Measurements from ENCODE around the gene DCBLD2. TPM values are rescaled to one million over a fixed set of nuclear protein-coding genes. Genes with fewer than 3 reads are reported as not detected.

DCBLD2 gene
- total RNA-seq, 1 experiment from 2014 or later: 33.6 TPM

DNA sequence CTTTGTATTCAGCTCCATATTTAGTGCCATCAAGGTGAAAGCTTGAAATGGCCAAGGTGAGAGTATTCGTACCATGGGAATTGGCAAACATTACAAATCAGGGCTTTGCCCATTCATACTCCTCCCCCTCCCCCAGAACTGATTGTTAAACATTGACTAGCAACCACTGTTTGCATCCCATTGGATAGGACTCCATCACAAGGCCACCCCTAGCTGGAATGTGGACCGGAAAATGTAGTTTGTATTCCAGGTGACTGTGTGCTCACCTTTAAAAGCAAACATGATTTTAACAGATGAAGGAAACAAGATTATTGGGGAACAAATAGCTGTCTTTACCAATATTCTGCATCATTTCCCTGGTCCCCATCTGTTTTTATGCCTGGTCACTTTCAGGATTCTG, 124.2 kb downstream of the DCBLD2 start:
- POLR2A ChIA-PET (ENCODE audit: low non-redundant PET): no interaction called here
- no peak overlapping the region for H3K27ac ChIP-seq (ENCODE audit: low read depth, low read length, poor library complexity, severe bottlenecking)
- H3K27me3 ChIP-seq (replicated peaks; ENCODE audit: insufficient read depth, low read depth, low read length, poor library complexity): no peaks in the 10 kb centered on the region
- no peak for DNase-seq (ENCODE audit: low spot score)
- H3K4me3 ChIP-seq (ENCODE audit: low read depth, low read length, poor library complexity, severe bottlenecking): no peak overlapping the region
- BruUV-seq (replicated peaks): no TSS peak
- TF ChIP-seq, protein P1, sequence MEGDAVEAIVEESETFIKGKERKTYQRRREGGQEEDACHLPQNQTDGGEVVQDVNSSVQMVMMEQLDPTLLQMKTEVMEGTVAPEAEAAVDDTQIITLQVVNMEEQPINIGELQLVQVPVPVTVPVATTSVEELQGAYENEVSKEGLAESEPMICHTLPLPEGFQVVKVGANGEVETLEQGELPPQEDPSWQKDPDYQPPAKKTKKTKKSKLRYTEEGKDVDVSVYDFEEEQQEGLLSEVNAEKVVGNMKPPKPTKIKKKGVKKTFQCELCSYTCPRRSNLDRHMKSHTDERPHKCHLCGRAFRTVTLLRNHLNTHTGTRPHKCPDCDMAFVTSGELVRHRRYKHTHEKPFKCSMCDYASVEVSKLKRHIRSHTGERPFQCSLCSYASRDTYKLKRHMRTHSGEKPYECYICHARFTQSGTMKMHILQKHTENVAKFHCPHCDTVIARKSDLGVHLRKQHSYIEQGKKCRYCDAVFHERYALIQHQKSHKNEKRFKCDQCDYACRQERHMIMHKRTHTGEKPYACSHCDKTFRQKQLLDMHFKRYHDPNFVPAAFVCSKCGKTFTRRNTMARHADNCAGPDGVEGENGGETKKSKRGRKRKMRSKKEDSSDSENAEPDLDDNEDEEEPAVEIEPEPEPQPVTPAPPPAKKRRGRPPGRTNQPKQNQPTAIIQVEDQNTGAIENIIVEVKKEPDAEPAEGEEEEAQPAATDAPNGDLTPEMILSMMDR (conservative IDR thresholded peaks at IDR 0.05; ENCODE audit: low read depth, low read length): no peak
- TF ChIP-seq EZH2 (IDR thresholded peaks at IDR 0.05; ENCODE audit: borderline replicate concordance, low read depth, low read length, poor library complexity, severe bottlenecking): no peak
- CTCF ChIA-PET: no interaction called here
- intact Hi-C loops (cut with micrococcal nuclease; ENCODE audit: unreplicated experiment): no loop called here
- no peaks in the 10 kb centered on the region for H3K9me3 ChIP-seq (ENCODE audit: low read depth, low read length, poor library complexity, severe bottlenecking)
- peaks cover 6% of the 10 kb centered on the region for H3K4me1 ChIP-seq (ENCODE audit: insufficient read depth, low read length, poor library complexity, severe bottlenecking)
- no peaks in the 10 kb centered on the region for H3K36me3 ChIP-seq (ENCODE audit: insufficient read depth, low read length, poor library complexity, severe bottlenecking)

GRCh38 chr3:98776140-98776493, 125.4 kb downstream of the DCBLD2 start:
- peaks cover 6% of the 10 kb centered on the region for H3K4me1 ChIP-seq (ENCODE audit: insufficient read depth, low read length, poor library complexity, severe bottlenecking)
- DNase-seq (ENCODE audit: low spot score): no peak
- H3K9me3 ChIP-seq (ENCODE audit: low read depth, low read length, poor library complexity, severe bottlenecking): no peaks in the 10 kb centered on the region
- TF ChIP-seq, protein P1 (conservative IDR thresholded peaks at IDR 0.05; ENCODE audit: low read depth, low read length): no peak
- no peak for TF ChIP-seq EZH2 (IDR thresholded peaks at IDR 0.05; ENCODE audit: borderline replicate concordance, low read depth, low read length, poor library complexity, severe bottlenecking)
- ChIA-PET CTCF (no interaction called here), POLR2A (ENCODE audit: low non-redundant PET) (no interaction called here)
- no peaks in the 10 kb centered on the region for H3K27me3 ChIP-seq (replicated peaks; ENCODE audit: insufficient read depth, low read depth, low read length, poor library complexity)
- H3K36me3 ChIP-seq (ENCODE audit: insufficient read depth, low read length, poor library complexity, severe bottlenecking): no peaks in the 10 kb centered on the region
- no peak overlapping the region for H3K4me3 ChIP-seq (ENCODE audit: low read depth, low read length, poor library complexity, severe bottlenecking)
- H3K27ac ChIP-seq (ENCODE audit: low read depth, low read length, poor library complexity, severe bottlenecking): no peak overlapping the region
- no TSS peak for BruUV-seq (replicated peaks)
- intact Hi-C loops (cut with micrococcal nuclease; ENCODE audit: unreplicated experiment): no loop called here

- no peak for TF ChIP-seq EZH2 (IDR thresholded peaks at IDR 0.05; ENCODE audit: borderline replicate concordance, low read depth, low read length, poor library complexity, severe bottlenecking)
- TF ChIP-seq, protein P1 (conservative IDR thresholded peaks at IDR 0.05; ENCODE audit: low read depth, low read length): no peak
- no TSS peak for BruUV-seq (replicated peaks)
- Histone ChIP-seq H3K4me3 (ENCODE audit: low read depth, low read length, poor library complexity, severe bottlenecking) (no peak overlapping the region), H3K27ac (ENCODE audit: low read depth, low read length, poor library complexity, severe bottlenecking) (no peak overlapping the region), H3K4me1 (ENCODE audit: insufficient read depth, low read length, poor library complexity, severe bottlenecking) (peaks cover 6% of the 10 kb centered on the region), H3K36me3 (ENCODE audit: insufficient read depth, low read length, poor library complexity, severe bottlenecking) (no peaks in the 10 kb centered on the region), H3K9me3 (ENCODE audit: low read depth, low read length, poor library complexity, severe bottlenecking) (no peaks in the 10 kb centered on the region), H3K27me3 (replicated peaks; ENCODE audit: insufficient read depth, low read depth, low read length, poor library complexity) (no peaks in the 10 kb centered on the region)
- intact Hi-C loops (cut with micrococcal nuclease; ENCODE audit: unreplicated experiment): no loop called here
- CTCF ChIA-PET: no interaction called here
- POLR2A ChIA-PET (ENCODE audit: low non-redundant PET): no interaction called here
- no peak for DNase-seq (ENCODE audit: low spot score)
Observed at GRCh38 chr3:98775459-98776139, 125.9 kb downstream of the DCBLD2 start.
